T follicular helper cell (primary cell): Measurements from ENCODE around the gene TTC23L.

ENCODE experiments used
- DNase-seq: peaks from one replicate; pipeline ENCODE4 v3.0.0-alpha.2; 2020; ENCODE audit warnings: low read depth

Gene TTC23L

GRCh38 chr5:34870382-34870781 is 31.4 kb downstream of the TTC23L start:
- DNase-seq: no peak

GRCh38 chr5:34876275-34876674 is 37.3 kb downstream of the TTC23L start:
- DNase-seq: no peak

DNA sequence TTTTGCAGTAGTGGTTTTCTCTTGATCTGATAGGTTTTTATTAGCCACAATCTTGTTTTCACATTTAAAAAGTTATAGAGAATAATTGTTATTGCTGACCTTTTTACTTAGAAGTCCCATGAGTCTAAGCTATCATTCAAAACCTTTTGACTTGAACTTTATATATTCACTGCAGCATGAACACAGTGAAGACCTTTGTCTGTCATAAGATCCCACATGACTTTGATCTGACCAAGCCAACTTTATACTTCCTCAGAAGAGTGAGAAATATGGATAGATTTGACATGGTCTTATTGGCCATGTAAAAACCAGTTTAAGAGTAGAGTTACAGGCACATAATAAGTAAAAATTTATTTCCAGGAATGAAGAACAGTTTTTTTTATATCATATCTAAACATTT is 42.3 kb downstream of the TTC23L start:
- DNase-seq: no peak

DNA sequence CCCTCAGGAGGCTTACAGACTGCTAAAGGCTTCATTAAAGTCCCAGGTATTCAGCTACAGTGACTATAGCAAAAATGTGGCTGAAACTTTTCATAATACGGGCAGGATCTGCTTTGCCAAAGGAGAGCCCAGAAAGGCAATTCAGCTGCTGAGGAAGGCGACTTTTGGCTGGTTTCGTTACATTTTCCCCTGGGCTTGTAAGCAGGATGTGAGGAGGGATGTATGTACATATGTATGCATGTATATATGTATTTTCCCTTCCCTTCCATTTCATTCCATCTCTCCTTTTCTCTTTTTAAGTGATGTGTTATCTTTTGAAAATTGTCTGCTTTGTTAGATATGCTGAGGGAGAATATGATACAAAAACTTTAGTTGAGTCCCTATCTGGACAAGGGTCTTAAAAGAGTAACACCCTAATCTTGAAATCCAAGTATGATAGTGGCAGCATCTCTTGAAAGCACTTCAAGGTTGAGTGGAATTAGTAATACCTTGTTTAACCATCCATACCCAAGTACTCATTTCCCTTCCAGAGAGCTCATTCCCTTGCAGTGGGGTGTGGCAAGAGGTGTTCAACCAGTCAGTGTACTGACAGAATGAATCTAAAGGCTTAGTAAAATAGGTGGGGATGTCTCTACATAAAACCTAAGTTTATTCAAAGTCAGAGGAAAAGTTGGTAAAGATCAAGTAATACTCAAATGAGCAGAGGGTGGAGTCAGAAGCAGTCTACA is 47.6 kb downstream of the TTC23L start:
- DNase-seq: no peak

DNA sequence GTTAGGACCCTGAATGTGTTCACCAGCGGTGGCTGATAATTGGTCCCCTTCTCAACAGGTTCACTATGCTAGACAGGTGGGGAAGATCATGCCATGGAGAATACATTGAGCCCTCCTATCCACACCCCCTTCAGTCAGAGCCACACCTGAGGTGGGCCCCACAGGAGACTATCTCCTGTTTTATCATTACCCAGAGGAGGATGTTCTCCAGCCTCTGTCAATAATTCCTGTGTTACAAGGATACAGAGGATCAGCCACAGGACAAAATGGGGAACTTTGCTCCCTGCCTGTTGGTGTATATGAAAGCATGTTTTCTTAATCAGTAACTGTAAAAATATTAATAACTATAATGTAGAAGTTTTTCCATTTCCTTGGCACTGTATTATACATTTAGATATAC is 50.4 kb downstream of the TTC23L start:
- no peak for DNase-seq

GRCh38 chr5:34891981-34892380 is 53.0 kb downstream of the TTC23L start:
- DNase-seq: no peak

DNA sequence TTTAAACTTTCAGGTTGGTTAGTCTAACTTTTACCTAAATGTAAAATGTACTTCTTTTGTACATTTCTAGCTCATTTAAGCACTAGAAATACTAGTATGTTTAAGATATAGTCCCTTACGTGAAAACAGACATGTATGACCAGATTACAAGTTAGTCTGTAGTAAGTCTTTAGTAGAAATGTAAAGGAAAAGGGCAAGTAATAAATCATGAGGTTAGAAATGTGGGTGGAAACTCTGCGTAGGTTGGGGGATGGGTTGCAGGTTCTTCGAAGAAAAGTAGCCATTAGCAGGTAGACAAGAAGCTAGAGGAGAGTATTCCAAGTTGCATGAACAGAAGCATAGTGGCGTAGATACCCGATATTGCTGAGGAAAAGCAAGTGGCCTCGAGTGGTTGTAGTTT is 53.5 kb downstream of the TTC23L start:
- DNase-seq: no peak

DNA sequence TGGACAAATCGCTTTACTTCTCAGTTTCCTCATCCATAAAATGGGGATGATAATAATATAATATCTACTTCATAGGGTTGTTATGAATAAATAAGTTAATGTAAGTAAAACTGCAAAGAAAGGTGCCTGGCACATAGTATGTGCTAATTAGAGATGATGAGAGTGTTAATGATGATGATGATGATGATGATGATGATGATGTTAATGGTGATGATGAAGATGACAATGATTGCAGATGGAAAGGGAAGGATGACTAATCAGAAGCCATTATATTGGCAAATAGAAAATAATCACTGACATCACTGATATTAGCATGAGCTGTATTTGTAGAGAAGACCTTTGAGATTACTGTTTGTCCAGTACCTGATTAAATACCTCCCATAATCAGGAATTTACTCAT is 55.8 kb downstream of the TTC23L start:
- DNase-seq: no peak

DNA sequence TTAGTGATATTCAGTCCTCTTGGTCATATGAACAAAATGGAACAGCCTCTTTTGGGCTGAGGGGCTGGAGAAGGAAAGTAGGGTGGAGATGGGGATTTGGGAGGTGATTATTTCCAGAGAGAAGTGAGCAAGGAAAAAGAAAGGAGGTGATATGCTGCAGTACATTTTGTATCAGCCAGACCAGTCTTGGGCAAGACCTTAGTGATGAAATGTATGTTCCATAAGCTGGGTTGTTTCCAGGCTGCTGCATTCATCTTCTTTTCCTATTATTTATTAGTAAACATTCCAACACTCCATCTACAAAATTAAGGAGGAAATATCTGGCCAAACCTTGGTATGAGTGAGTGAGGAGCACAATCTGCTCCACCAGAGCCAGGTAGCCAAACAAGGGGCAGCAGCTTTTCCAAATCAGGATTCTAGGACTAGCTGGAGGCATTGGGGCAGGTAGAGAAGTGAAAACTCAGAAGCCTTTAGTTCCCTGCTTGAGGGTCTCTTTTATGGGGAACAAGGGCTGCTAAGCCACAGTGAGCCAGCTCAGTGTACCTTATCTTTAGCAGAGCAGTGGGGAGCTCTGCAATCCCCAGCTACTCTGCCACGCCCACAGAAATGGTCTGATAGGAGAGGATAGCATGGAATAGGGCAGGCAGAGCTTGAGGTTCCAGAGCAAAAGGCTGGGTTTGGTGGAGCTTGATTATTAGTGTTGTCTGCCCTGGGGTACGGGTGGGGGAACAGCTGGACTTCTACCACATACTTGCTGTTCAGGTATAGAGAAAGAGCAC is 56.9 kb downstream of the TTC23L start:
- no peak for DNase-seq

DNA sequence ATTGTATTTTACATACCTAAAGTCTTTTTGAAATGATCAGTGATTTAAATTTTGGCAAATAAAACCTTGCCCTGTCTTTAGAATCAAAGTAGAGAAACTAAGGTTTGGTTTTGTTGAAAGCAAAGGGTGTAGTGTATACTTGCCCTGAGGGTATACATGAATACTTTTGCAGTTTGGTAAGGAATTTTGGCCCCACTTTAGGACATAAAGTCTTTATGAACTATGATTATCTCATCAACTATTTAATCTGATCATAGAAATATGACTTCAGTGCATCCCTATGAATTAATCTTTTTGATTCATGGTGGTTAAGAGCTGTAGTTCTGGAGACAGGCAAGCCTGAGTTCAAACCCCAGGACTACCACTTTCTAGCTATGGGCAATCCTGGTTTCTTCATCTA is 58.7 kb downstream of the TTC23L start:
- DNase-seq: no peak

- peak; percentile 43 for DNase-seq
Observed at GRCh38 chr5:34898258-34898895, 59.4 kb downstream of the TTC23L start.

GRCh38 chr5:34899066-34899465 is 60.1 kb downstream of the TTC23L start:
- no peak for DNase-seq

- no peak for DNase-seq
Observed at GRCh38 chr5:34900652-34901051, 61.7 kb downstream of the TTC23L start.

- DNase-seq: no peak
Observed at GRCh38 chr5:34903260-34903659, 64.3 kb downstream of the TTC23L start.

- DNase-seq: no peak
Observed at GRCh38 chr5:34905564-34905963, 66.6 kb downstream of the TTC23L start.

GRCh38 chr5:34913072-34913471 is 74.1 kb downstream of the TTC23L start:
- DNase-seq: no peak

DNA sequence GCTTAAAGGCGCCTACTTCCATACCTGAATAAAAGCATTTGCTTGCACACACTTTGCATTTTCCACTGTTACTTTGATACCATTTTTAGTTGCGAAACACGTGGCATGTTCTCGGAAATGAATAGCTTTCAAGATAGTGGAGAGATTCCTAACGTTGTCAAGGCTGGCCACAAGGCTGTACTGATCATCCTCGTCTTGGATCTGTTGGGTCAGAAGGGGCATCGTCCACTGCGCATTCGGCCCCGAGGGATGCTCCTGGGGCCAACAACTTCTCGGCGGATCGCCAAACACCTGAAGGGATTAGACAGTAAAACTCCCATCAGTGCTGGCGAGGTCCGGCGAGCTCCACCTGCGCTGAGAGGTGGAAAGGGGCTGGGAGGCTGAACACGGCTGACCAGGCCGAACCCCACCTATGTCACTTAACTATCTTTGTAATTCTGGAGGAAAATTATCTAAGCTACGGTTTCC is 75.7 kb downstream of the TTC23L start:
- no peak for DNase-seq

- DNase-seq: peak; percentile 87
Observed at GRCh38 chr5:34915139-34915855, 76.3 kb downstream of the TTC23L start, which contains the start of the genes BRIX1 and RAD1. Gene BRIX1 (plus strand): TSS chr5:34915711. CDS start chr5:34915739, 28 bp downstream. Gene RAD1 (minus strand): TSS chr5:34915504. CDS start chr5:34914892, 612 bp downstream.

DNA sequence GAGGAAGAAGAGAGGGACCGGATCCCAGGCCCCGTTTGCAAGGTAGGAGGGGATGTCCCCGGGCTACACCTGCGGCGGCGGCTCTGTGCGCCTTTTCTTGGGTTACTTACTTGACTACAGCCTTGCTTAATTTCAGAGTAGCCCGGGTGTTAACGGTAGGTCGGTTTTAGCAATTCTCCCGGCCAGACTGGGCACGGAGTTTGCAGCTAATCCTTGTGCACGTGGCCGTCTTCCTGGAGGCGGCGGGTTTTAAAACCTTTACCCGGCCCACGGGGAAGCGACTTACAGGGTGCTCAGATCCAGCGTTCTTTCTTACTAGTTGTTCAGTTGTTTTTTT is 76.9 kb downstream of the TTC23L start:
- DNase-seq: no peak

DNA sequence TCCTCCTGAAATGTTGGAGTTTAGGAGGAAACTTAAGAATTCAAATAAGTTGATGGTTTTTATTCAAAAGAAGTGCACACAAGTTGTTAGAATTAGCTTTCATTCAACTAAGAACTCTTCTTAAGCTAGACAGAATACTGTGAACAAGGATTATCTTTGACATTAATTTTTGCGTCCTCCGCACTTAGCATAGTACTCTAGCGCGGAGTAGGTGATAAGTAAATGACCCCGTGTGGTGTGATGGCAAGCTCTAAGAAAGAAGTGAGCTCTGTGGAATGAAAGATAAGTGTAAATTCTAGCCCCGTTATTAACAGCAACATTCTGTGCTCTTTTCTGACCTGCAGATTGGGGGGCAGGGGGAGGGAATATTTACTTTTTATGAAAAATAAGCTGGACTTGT is 77.6 kb downstream of the TTC23L start:
- DNase-seq: no peak

DNA sequence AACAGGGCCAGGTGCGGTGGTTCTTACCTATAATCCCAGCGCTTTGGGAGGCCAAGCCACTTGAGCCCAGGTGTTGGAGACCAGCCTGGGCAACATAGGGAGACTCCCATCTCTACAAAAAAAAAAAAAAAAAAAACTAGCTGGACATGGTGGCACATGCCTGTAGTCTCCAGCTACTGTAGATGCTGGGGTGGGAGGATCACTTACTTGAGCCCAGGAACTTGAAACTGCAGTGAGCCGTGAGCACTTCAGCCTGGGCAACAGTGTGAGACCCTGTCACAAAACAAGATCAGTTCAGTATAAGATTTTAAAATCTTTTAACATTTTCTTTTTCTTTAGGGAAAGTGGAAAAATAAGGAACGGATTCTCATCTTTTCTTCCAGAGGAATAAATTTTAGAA is 79.1 kb downstream of the TTC23L start:
- no peak for DNase-seq

DNA sequence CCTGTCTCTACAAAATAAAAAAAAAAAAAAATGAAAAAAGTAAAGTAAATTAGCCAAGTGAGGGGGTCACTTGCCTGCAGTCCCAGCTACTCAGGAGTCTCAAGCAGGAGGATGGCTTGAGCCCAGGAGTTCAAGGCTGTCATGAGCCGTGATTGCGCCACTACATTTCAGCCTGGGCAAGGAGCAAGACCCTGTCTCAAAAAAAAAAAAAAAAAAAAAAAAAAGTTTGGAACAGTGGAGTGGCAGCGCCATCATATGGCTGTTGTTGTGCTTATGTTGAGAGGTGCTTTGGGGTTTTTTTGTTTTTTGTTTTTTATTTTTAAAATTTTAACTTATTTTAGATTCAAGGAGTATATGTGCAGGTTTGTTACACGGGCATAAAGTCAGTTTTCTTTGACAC is 80.1 kb downstream of the TTC23L start:
- no peak for DNase-seq
